Tongue (tissue), 2 donors: ENCODE results near the gene UBASH3B. TPM values are rescaled to one million over a fixed set of nuclear protein-coding genes. Genes with fewer than 3 reads are reported as not detected.

Experiments used
- DNase-seq: peaks from one replicate; pipeline ENCODE4 v3.0.0-alpha.2; 2015
- total RNA-seq: library from RNA; depleted of rRNA; stranded (reverse); fragments of >200 nt; gene quantifications from one replicate; pipeline ENCODE4 v1.2.3, GENCODE V29; 2014

UBASH3B gene
- total RNA-seq, 1 donor from 2014 or later, result 7.9 TPM

GRCh38 chr11:122785031-122785541 is 129.6 kb downstream of the UBASH3B start:
- DNase-seq, result no peak

GRCh38 chr11:122786896-122787295 is 131.4 kb downstream of the UBASH3B start:
- no peak for DNase-seq

- DNase-seq, result no peak
Observed at GRCh38 chr11:122788781-122789535, 133.4 kb downstream of the UBASH3B start.

- no peak for DNase-seq
Observed at GRCh38 chr11:122789907-122790306, 134.4 kb downstream of the UBASH3B start.

- no peak for DNase-seq
Observed at GRCh38 chr11:122791411-122791810, 135.9 kb downstream of the UBASH3B start.

GRCh38 chr11:122791836-122792235 is 136.3 kb downstream of the UBASH3B start:
- no peak for DNase-seq

GRCh38 chr11:122793515-122793914 is 138.0 kb downstream of the UBASH3B start:
- DNase-seq, result peak; percentile 31

- no peak for DNase-seq
Observed at GRCh38 chr11:122795307-122795706, 139.8 kb downstream of the UBASH3B start.

GRCh38 chr11:122796128-122796717 is 140.7 kb downstream of the UBASH3B start:
- no peak for DNase-seq

GRCh38 chr11:122797651-122798050 is 142.1 kb downstream of the UBASH3B start:
- no peak for DNase-seq

- DNase-seq, result no peak
Observed at GRCh38 chr11:122799406-122800105, 144.0 kb downstream of the UBASH3B start.

GRCh38 chr11:122802876-122803275 is 147.4 kb downstream of the UBASH3B start:
- no peak for DNase-seq

GRCh38 chr11:122803306-122803705 is 147.8 kb downstream of the UBASH3B start:
- DNase-seq, result no peak

GRCh38 chr11:122803716-122804115 is 148.2 kb downstream of the UBASH3B start:
- no peak for DNase-seq

- no peak for DNase-seq
Observed at GRCh38 chr11:122804161-122804560, 148.6 kb downstream of the UBASH3B start.

- DNase-seq, result no peak
Observed at GRCh38 chr11:122804796-122805195, 149.3 kb downstream of the UBASH3B start.

- DNase-seq, result peak; percentile 13
Observed at GRCh38 chr11:122807731-122808477, 152.4 kb downstream of the UBASH3B start.

- peak; percentile 76 for DNase-seq
Observed at GRCh38 chr11:122808478-122808869, 153.0 kb downstream of the UBASH3B start.

GRCh38 chr11:122809866-122810265 is 154.3 kb downstream of the UBASH3B start:
- no peak for DNase-seq

- DNase-seq, result no peak
Observed at GRCh38 chr11:122811721-122812120, 156.2 kb downstream of the UBASH3B start.

GRCh38 chr11:122812638-122813037 is 157.1 kb downstream of the UBASH3B start:
- DNase-seq, result no peak

GRCh38 chr11:122813176-122813893 is 157.8 kb downstream of the UBASH3B start:
- no peak for DNase-seq
